Activated naive CD4-positive, alpha-beta T cell treated with anti-CD3 and anti-CD28 coated beads for 36 hours (primary cell): Measurements from ENCODE around the gene PRSS3. TPM values are rescaled to one million over a fixed set of nuclear protein-coding genes. Genes with fewer than 3 reads are reported as not detected.
"Not testable (repeated sequence)": the region's sequence is repeated elsewhere in the genome, so short reads cannot be mapped to it uniquely, and the experiment has no call there.

Source experiments
- CTCF ChIA-PET: fragments of 350-600 bp; sonication (Branson Sonifier 250); formaldehyde crosslinking; loops from one replicate; lab custom pipeline; 2021; ENCODE audit warnings: antibody characterized with exemption; lab: Charles Lee
- DNase-seq: peaks from one replicate; pipeline ENCODE4 v3.0.0-alpha.2; 2020
- H3K27ac Mint-ChIP-seq: one replicate; pipeline ENCODE4 v1.8.0; 2021; ENCODE audit warnings: mild to moderate bottlenecking, mixed read lengths
- H3K27me3 Mint-ChIP-seq: one replicate; pipeline ENCODE4 v1.8.0; 2021; ENCODE audit warnings: low read depth, mixed read lengths
- H3K36me3 Mint-ChIP-seq: one replicate; pipeline ENCODE4 v1.8.0; 2021; ENCODE audit warnings: low read depth, mixed read lengths
- H3K4me1 Mint-ChIP-seq: one replicate; pipeline ENCODE4 v1.8.0; 2021; ENCODE audit warnings: low read depth, mixed read lengths
- H3K4me3 Mint-ChIP-seq: one replicate; pipeline ENCODE4 v1.8.0; 2021; ENCODE audit warnings: mild to moderate bottlenecking, moderate library complexity, mixed read lengths
- H3K9me3 Mint-ChIP-seq: one replicate; pipeline ENCODE4 v1.8.0; 2021; ENCODE audit warnings: mixed read lengths
- intact Hi-C: fragments of 100-400 bp; cut with micrococcal nuclease; formaldehyde crosslinking; loops from one replicate; pipeline ENCODE4 v1.15.1; 2023
- total RNA-seq, 2 experiments: library from RNA; stranded (reverse); gene quantifications; one replicate each; pipeline ENCODE4 v1.2.3, GENCODE V29; 2021

Gene PRSS3
- total RNA-seq, 2 experiments from 2014 or later: not detected

DNA sequence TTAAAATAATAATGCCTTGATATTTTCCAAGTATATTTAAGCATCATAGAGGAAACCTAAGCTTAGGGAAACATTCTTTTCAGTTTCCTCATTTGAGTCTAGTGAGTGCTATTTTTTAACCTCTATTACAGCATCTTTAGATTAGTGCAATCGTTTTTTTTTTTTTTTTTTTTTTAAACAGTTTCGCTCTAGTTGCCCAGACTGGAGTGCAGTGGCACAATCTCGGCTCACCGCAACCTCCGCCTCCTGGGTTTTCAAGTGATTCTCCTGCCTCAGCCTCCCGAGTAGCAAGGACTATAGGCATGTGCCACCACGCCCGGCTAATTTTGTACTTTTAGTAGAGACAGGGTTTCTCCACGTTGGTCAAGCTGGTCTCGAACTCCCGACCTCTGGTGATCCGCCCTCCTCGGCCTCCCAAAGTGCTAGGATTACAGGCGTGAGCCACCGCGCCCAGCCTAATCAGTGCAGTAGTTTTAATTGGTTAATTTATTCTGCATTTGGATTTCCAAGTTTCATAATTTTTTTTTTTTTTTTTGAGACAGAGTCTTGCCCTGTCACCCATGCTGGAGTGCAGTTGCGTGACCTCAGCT, 34.4 kb downstream of the PRSS3 start:
- CTCF ChIA-PET: interaction anchor here (0.6 to 0.7 kb wide), 3 partner anchors 16 to 55 kb away, joined by 3 to 5 read pairs (median 3); no protein-coding TSS in a partner anchor
- H3K27ac Mint-ChIP-seq, H3K9me3 Mint-ChIP-seq, H3K4me3 Mint-ChIP-seq, H3K27me3 Mint-ChIP-seq, intact Hi-C loops, DNase-seq, H3K36me3 Mint-ChIP-seq: not testable (repeated sequence)
- peaks cover 13% of the 10 kb centered on the region for H3K4me1 Mint-ChIP-seq

- Mint-ChIP-seq H3K4me3 (peak overlapping the region; percentile 8), H3K36me3 (peaks cover 10% of the 10 kb centered on the region), H3K4me1 (peaks cover 46% of the 10 kb centered on the region), H3K27me3 (no peaks in the 10 kb centered on the region), H3K27ac (peak overlapping the region; percentile 51), H3K9me3 (no peaks in the 10 kb centered on the region)
- no peak for DNase-seq
- CTCF ChIA-PET: interaction anchor here (0.6 to 4.4 kb wide), 5 partner anchors 14 to 48 kb away, joined by 3 to 18 read pairs (median 3); no protein-coding TSS in a partner anchor
- intact Hi-C loops: loop anchor here (1.0 kb wide), 3 partner anchors 16 to 351 kb away; no protein-coding TSS in a partner anchor
These were observed 40.4 kb downstream of the PRSS3 start for GRCh38 chr9:33835625-33836260.

DNA sequence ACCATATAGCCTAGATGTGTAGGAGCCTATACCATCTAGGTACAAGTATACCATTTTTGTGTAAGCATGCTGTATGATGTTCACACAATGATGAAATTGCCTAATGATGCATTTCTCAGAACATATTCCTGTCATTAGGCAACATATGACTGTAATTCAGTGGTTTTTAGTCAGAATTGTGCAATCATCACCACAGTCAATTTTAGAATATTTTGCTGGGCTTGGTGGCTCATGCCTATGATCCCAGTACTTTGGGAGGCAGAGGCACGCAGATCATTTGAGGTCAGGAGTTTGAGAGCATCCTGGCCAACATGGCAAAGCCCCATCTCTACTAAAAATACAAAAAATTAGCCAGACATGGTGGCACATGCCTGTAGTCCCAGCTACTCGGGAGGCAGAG, 40.9 kb downstream of the PRSS3 start:
- intact Hi-C loops: loop anchor here (1.0 kb wide), 3 partner anchors 17 to 350 kb away; no protein-coding TSS in a partner anchor
- CTCF ChIA-PET: interaction anchor here (0.9 to 4.4 kb wide), 4 partner anchors 15 to 22 kb away, joined by 3 to 18 read pairs (median 4); no protein-coding TSS in a partner anchor
- not testable (repeated sequence) for H3K9me3 Mint-ChIP-seq, H3K27me3 Mint-ChIP-seq, H3K36me3 Mint-ChIP-seq, H3K4me3 Mint-ChIP-seq
- Mint-ChIP-seq H3K27ac (peak overlapping the region; percentile 36), H3K4me1 (peaks cover 46% of the 10 kb centered on the region)
- DNase-seq: peak; percentile 56

DNA sequence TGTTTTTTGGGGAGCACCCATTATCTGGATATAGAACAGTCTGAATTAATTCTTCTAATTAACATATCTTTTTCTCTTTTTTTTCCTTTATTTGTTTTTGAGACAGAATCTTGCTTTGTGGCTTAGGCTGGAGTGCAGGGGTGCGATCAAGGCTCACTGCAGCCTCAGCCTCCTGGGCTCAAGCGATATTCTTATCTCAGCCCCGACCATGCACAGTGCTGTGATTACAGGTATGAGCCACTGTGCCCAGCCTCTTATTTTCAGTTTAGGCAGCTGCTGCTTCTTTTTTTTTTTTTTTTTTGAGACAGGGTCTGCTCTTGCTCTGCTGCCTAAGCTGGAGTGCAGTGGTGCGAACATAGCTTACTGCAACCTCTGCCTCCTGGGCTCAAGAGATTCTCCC, 41.8 kb downstream of the PRSS3 start:
- Mint-ChIP-seq H3K27ac (no peak overlapping the region), H3K27me3 (no peaks in the 10 kb centered on the region), H3K4me3 (no peak overlapping the region), H3K36me3 (peaks cover 10% of the 10 kb centered on the region), H3K9me3 (no peaks in the 10 kb centered on the region), H3K4me1 (peaks cover 52% of the 10 kb centered on the region)
- DNase-seq: no peak
- CTCF ChIA-PET: interaction anchor here (0.7 to 4.4 kb wide), 3 partner anchors 21 to 44 kb away, joined by 4 to 18 read pairs (median 4); no protein-coding TSS in a partner anchor
- intact Hi-C loops: no loop called here

DNA sequence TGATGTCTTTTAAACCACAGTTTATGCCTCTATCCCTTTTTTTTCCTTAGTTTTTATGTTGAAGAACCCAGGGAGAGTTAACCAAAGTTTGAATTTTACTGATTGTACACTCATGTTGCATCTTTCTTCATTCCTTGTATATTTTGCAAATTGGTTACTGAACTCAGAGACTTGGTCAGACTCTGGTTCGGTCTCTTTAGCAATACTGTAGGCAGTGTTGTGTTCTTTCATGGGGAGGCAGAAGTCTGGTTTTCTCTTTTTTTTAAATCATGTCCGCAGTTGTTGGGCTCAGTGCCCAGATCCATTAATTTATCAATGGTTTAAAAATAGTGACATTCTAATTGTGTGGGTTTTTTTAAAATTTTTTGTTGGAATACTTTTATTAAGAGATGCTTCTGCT, 45.0 kb downstream of the PRSS3 start:
- Mint-ChIP-seq H3K36me3 (peaks cover 18% of the 10 kb centered on the region), H3K9me3 (no peaks in the 10 kb centered on the region), H3K27ac (no peak overlapping the region), H3K4me3 (no peak overlapping the region), H3K4me1 (peaks cover 57% of the 10 kb centered on the region), H3K27me3 (no peaks in the 10 kb centered on the region)
- CTCF ChIA-PET: interaction anchor here (0.6 to 0.8 kb wide), 3 partner anchors 27 to 215 kb away, joined by 3 to 4 read pairs (median 3); no protein-coding TSS in a partner anchor
- intact Hi-C loops: no loop called here
- no peak for DNase-seq

DNA sequence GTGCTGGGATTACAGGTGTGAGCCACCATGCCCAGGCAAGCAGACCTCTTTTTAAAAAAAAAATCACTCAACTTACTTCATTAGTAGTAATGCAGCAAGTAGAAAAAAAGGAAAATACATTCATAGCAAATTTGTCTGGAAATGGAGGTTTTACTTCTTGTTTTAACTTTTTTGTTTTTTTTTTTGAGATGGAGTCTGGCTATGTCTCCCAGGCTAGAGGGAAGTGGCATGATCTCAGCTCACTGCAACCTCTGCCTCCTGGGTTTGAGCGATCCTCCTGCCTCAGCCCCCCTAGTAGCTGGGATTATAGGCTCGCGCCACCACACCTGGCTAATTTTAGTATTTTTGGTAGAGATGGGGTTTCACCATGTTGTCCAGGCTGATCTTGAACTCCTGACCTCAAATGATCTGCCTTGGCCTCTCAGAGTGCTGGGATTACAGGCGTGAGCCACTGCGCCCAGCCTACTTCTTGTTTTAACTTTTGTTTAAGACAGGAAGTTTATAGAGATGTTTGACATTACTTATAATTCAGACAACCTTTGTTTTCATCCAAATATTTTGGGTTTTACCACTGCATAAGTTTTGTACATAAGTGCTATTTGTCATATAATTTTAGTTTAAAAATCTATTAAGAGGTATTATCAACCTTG, 48.1 kb downstream of the PRSS3 start:
- no peak overlapping the region for H3K27ac Mint-ChIP-seq
- intact Hi-C loops: no loop called here
- H3K4me3 Mint-ChIP-seq: no peak overlapping the region
- peaks cover 52% of the 10 kb centered on the region for H3K4me1 Mint-ChIP-seq
- H3K9me3 Mint-ChIP-seq: no peaks in the 10 kb centered on the region
- no peak for DNase-seq
- no peaks in the 10 kb centered on the region for H3K27me3 Mint-ChIP-seq
- CTCF ChIA-PET: interaction anchor here (2.5 kb wide), 1 partner anchor 30 kb away, joined by 9 read pairs; no protein-coding TSS in a partner anchor
- peaks cover 17% of the 10 kb centered on the region for H3K36me3 Mint-ChIP-seq

DNA sequence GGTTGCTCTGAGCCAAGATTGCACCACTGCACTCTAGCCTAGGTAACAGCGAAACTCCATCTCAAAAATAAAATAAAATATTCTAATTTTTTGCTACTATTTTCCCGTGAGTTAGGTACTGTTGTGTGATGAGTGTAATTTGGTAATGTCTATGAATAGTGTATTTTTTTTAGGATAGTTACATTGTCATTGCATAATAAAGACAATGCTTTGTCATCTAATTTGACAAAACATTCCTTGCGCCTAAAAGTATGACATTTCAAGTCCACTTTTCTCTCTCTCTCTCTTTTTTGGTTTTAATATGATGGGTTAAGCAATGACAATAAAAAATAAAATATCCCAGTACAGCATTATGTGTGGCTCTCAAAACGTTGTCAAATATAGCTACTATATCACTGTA, 50.9 kb downstream of the PRSS3 start:
- H3K36me3 Mint-ChIP-seq: peaks cover 10% of the 10 kb centered on the region
- CTCF ChIA-PET: interaction anchor here (0.7 to 1.0 kb wide), 2 partner anchors 34 to 35 kb away, joined by 3 to 4 read pairs; no protein-coding TSS in a partner anchor
- H3K4me1 Mint-ChIP-seq: peaks cover 45% of the 10 kb centered on the region
- H3K27ac Mint-ChIP-seq: no peak overlapping the region
- no peak overlapping the region for H3K4me3 Mint-ChIP-seq
- intact Hi-C loops: no loop called here
- H3K27me3 Mint-ChIP-seq: no peaks in the 10 kb centered on the region
- DNase-seq: no peak
- no peaks in the 10 kb centered on the region for H3K9me3 Mint-ChIP-seq

DNA sequence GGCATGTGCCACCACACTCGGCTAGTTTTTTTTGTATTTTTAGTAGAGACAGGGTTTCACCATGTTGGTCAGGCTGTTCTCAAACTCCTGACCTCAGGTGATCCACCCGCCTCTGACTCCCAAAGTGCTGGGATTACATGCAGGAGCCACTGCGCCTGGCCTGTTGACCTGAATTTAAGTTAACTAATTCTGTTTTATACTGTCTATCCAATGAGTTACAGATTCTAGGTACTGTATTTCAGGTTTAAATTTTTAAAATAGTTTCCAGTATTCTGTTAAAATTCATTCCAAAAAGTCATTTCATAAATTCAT, 52.5 kb downstream of the PRSS3 start:
- intact Hi-C loops, DNase-seq, H3K4me3 Mint-ChIP-seq, H3K9me3 Mint-ChIP-seq, H3K27ac Mint-ChIP-seq, H3K27me3 Mint-ChIP-seq, H3K36me3 Mint-ChIP-seq: not testable (repeated sequence)
- CTCF ChIA-PET: interaction anchor here (0.6 to 1.0 kb wide), 4 partner anchors 32 to 516 kb away, joined by 3 to 4 read pairs (median 3); no protein-coding TSS in a partner anchor
- H3K4me1 Mint-ChIP-seq: peaks cover 38% of the 10 kb centered on the region

Other genes with a start within 250 kb of the PRSS3 start
- 10 to 100 TPM; 44.2 to 46.9 TPM for gene UBE2R2, start 21.6 kb downstream of the PRSS3 start, total RNA-seq